ENCODE measurements around the gene SNX9.

SNX9 gene

DNA sequence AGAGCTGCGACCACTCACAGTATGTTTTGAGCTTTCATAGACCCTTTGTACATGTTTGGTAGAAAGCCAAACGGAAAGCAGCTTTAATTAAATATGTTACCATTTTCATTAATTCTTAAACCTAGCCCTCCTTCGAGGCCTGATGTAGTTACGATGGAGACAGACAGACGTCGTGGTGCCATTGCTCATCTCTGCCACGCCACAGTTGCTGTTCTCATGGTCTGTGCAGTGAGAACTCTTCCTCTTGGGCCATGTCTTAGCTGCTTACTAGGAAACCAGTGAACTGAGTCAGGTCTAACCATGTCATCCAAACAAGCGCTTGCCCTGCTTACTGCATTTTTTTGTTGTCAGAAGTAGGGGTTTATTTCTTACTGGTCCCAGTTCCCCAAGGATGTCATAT is 62.8 kb downstream of the SNX9 start:
- H3K36me3 ChIP-seq (replicated peaks; ENCODE audit: low read depth, low read length): no peaks in the 10 kb centered on the region
- no peak overlapping the region for H3K4me2 ChIP-seq (ENCODE audit: low read length)
- H4K20me1 ChIP-seq (ENCODE audit: insufficient read depth, low read length): no peaks in the 10 kb centered on the region
- H3K4me3 ChIP-seq (ENCODE audit: low read length): no peak overlapping the region
- TF ChIP-seq, protein P1, sequence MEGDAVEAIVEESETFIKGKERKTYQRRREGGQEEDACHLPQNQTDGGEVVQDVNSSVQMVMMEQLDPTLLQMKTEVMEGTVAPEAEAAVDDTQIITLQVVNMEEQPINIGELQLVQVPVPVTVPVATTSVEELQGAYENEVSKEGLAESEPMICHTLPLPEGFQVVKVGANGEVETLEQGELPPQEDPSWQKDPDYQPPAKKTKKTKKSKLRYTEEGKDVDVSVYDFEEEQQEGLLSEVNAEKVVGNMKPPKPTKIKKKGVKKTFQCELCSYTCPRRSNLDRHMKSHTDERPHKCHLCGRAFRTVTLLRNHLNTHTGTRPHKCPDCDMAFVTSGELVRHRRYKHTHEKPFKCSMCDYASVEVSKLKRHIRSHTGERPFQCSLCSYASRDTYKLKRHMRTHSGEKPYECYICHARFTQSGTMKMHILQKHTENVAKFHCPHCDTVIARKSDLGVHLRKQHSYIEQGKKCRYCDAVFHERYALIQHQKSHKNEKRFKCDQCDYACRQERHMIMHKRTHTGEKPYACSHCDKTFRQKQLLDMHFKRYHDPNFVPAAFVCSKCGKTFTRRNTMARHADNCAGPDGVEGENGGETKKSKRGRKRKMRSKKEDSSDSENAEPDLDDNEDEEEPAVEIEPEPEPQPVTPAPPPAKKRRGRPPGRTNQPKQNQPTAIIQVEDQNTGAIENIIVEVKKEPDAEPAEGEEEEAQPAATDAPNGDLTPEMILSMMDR (IDR thresholded peaks at IDR 0.05; ENCODE audit: low read depth, low read length): no peak
- TF ChIP-seq EZH2phosphoT487 (IDR thresholded peaks at IDR 0.05; ENCODE audit: low read depth): no peak
- no peaks in the 10 kb centered on the region for H3K79me2 ChIP-seq (ENCODE audit: low read length)
- H2AFZ ChIP-seq (ENCODE audit: low read depth, low read length): no peak overlapping the region
- H3K27me3 ChIP-seq (ENCODE audit: low read depth, low read length): 0 out of 2 replicates have a peak, but pooled peaks cover under 1% of the 10 kb centered on the region
- H3K4me1 ChIP-seq (ENCODE audit: low read length): no peaks in the 10 kb centered on the region
- no peak overlapping the region for H3K27ac ChIP-seq (ENCODE audit: low read length)
- H3K9ac ChIP-seq (ENCODE audit: low read length): no peak overlapping the region
- H3K9me3 ChIP-seq (ENCODE audit: insufficient read depth, low read length): no peaks in the 10 kb centered on the region

DNA sequence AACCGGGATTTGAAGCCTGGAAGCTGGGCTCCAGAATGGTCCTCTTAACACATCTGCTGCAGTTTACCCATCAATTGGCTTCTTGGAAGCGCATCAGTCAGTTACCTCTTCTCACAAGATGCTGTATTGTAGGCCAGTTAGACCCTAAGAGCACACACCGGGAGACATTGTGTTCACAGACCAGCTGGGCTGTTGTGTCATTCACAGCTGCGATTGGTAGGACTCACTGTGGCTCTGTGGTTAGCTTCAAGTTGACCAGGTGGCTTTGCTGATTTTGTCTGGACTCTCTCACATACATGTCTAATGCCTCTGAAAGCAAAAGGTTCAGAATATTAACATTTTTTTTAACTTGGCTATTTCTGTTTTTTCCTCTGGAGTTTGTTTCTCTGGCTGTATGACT is 64.8 kb downstream of the SNX9 start:
- H3K36me3 ChIP-seq (replicated peaks; ENCODE audit: low read depth, low read length): no peaks in the 10 kb centered on the region
- no peaks in the 10 kb centered on the region for H3K79me2 ChIP-seq (ENCODE audit: low read length)
- H3K4me2 ChIP-seq (ENCODE audit: low read length): no peak overlapping the region
- no peaks in the 10 kb centered on the region for H3K27me3 ChIP-seq (ENCODE audit: low read depth, low read length)
- no peaks in the 10 kb centered on the region for H4K20me1 ChIP-seq (ENCODE audit: insufficient read depth, low read length)
- no peak for TF ChIP-seq EZH2phosphoT487 (IDR thresholded peaks at IDR 0.05; ENCODE audit: low read depth)
- TF ChIP-seq, protein P1 (IDR thresholded peaks at IDR 0.05; ENCODE audit: low read depth, low read length): no peak
- H3K9me3 ChIP-seq (ENCODE audit: insufficient read depth, low read length): no peaks in the 10 kb centered on the region
- no peak overlapping the region for H3K27ac ChIP-seq (ENCODE audit: low read length)
- no peaks in the 10 kb centered on the region for H3K4me1 ChIP-seq (ENCODE audit: low read length)
- H3K9ac ChIP-seq (ENCODE audit: low read length): no peak overlapping the region
- no peak overlapping the region for H3K4me3 ChIP-seq (ENCODE audit: low read length)
- no peak overlapping the region for H2AFZ ChIP-seq (ENCODE audit: low read depth, low read length)

DNA sequence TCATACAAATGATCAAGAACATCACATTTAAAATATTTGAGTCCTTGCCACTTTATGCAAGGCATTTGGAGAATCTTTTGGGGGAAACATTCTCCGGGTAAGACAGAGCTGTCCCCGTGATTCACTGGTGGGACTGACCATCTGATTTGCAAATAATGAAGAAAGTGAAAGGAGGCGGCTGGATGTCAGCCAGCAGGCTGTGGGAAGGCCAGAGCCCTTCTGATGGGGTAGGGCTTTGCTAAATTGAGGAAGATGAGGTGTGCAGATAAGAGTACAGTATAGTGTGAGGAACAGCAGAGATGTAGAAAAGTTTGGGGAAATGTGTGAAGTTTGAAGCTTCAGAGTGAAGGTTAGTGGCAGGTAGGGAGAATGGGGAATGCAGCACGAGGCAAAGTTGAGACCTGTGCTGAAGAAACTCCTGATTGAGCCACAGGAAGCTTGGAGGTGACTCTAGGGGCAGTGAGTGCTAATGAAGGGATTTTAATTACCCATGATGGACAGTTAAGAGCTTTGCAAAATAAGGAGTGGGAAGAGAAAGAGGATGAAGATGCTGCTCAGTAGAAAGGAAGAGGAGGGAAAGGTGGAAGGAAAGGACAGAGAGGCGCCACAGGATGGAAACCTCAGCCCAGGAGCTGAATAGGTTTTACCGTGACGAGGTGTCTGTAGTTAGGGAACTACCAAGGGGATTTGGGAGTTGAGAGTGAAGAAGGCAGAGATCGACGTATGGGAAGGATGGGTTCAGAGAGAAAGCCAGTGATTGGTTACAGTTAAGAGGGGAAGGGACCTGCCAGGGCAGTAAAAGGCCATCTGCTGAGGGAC is 68.7 kb downstream of the SNX9 start:
- Histone ChIP-seq H3K9ac (ENCODE audit: low read length) (no peak overlapping the region), H3K36me3 (replicated peaks; ENCODE audit: low read depth, low read length) (no peaks in the 10 kb centered on the region), H3K9me3 (ENCODE audit: insufficient read depth, low read length) (no peaks in the 10 kb centered on the region), H3K27me3 (ENCODE audit: low read depth, low read length) (no peaks in the 10 kb centered on the region), H2AFZ (ENCODE audit: low read depth, low read length) (no peak overlapping the region), H3K4me3 (ENCODE audit: low read length) (no peak overlapping the region), H3K4me2 (ENCODE audit: low read length) (no peak overlapping the region), H3K4me1 (ENCODE audit: low read length) (no peaks in the 10 kb centered on the region), H3K79me2 (ENCODE audit: low read length) (no peaks in the 10 kb centered on the region), H3K27ac (ENCODE audit: low read length) (no peak overlapping the region), H4K20me1 (ENCODE audit: insufficient read depth, low read length) (no peaks in the 10 kb centered on the region)
- no peak for TF ChIP-seq EZH2phosphoT487 (IDR thresholded peaks at IDR 0.05; ENCODE audit: low read depth)
- TF ChIP-seq, protein P1 (IDR thresholded peaks at IDR 0.05; ENCODE audit: low read depth, low read length): no peak

DNA sequence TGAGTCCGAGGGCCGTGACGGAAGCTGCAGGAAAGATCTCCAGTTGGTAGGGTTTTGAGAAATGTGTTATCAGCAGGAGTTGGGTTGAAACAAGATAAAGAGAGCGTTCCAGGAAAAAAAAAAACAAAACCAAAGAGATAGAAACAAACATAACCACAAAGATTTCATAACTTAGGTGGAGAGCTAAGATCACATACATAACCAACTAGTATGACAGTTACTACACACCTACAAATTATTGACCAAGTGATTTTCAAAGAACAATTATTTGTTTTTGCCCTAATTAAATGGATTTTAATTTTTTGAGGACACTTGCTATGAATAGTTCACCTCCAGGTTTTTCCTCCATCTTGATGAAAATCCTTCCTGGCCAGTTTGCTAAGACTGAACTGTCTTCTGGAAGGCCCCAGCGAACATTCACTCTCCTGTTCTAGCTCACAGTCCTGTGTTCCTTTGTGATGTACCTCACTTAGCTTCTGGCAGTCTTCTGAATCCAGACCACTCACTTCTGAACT is 69.4 kb downstream of the SNX9 start:
- H3K9me3 ChIP-seq (ENCODE audit: insufficient read depth, low read length): no peaks in the 10 kb centered on the region
- H3K36me3 ChIP-seq (replicated peaks; ENCODE audit: low read depth, low read length): no peaks in the 10 kb centered on the region
- H3K4me3 ChIP-seq (ENCODE audit: low read length): no peak overlapping the region
- H3K27me3 ChIP-seq (ENCODE audit: low read depth, low read length): no peaks in the 10 kb centered on the region
- H4K20me1 ChIP-seq (ENCODE audit: insufficient read depth, low read length): no peaks in the 10 kb centered on the region
- no peak overlapping the region for H3K4me2 ChIP-seq (ENCODE audit: low read length)
- H3K27ac ChIP-seq (ENCODE audit: low read length): no peak overlapping the region
- no peaks in the 10 kb centered on the region for H3K79me2 ChIP-seq (ENCODE audit: low read length)
- no peak overlapping the region for H2AFZ ChIP-seq (ENCODE audit: low read depth, low read length)
- TF ChIP-seq EZH2phosphoT487 (IDR thresholded peaks at IDR 0.05; ENCODE audit: low read depth): no peak
- TF ChIP-seq, protein P1 (IDR thresholded peaks at IDR 0.05; ENCODE audit: low read depth, low read length): no peak
- H3K9ac ChIP-seq (ENCODE audit: low read length): no peak overlapping the region
- H3K4me1 ChIP-seq (ENCODE audit: low read length): no peaks in the 10 kb centered on the region

Measured in OCI-LY3 (cell line).